Heart right ventricle (tissue), 16 donors: ENCODE measurements around the gene SH2D2A. TPM values are rescaled to one million over a fixed set of nuclear protein-coding genes. Genes with fewer than 3 reads are reported as not detected.

Experiments used
- ATAC-seq, 8 donors: fragments of 200-7000 bp; cut with Tn5 transposase; one replicate each; pipeline ENCODE4 v1.9.1; 2020; ENCODE audit warnings: mild to moderate bottlenecking in 8 of 8, moderate library complexity in 8 of 8, moderate number of reproducible peaks in 1 of 8
- DNase-seq, 2 donors: peaks; one replicate each; pipeline ENCODE4 v3.0.0-alpha.2; 2020
- H3K27ac ChIP-seq, 10 donors: fragments of 200-600 bp; sonication (generic) in 2 of 10; one replicate each; pipeline versions ENCODE4 v1.5.0 to v1.8.0; 2020 to 2022; ENCODE audit warnings: mild to moderate bottlenecking in 3 of 10
- H3K27me3 ChIP-seq, 7 donors: fragments of 200-600 bp; one replicate each; pipeline ENCODE4 v1.8.0; 2021 to 2022; ENCODE audit warnings: mild to moderate bottlenecking in 2 of 7
- H3K36me3 ChIP-seq, 9 donors: fragments of 200-600 bp; sonication (generic) in 1 of 9; one replicate each; pipeline versions ENCODE4 v1.5.0 to v1.8.0; 2020 to 2022; ENCODE audit warnings: mild to moderate bottlenecking in 2 of 9
- H3K4me1 ChIP-seq, 9 donors: fragments of 200-600 bp; sonication (generic) in 1 of 9; one replicate each; pipeline versions ENCODE4 v1.5.0 to v1.8.0; 2020 to 2022; ENCODE audit warnings: mild to moderate bottlenecking in 4 of 9
- H3K4me3 ChIP-seq, 10 donors: fragments of 200-600 bp; sonication (generic) in 2 of 10; one replicate each; pipeline versions ENCODE4 v1.5.0 to v1.8.0; 2020 to 2022; ENCODE audit warnings: mild to moderate bottlenecking in 7 of 10, moderate library complexity in 2 of 10
- H3K9me3 ChIP-seq, 11 donors: fragments of 200-600 bp in 10 of 11; sonication (generic) in 2 of 11; one replicate each; pipeline versions ENCODE4 v1.5.0 to v1.8.0; 2013 to 2022; ENCODE audit warnings: mild to moderate bottlenecking in 2 of 11, control low read depth in 1 of 11, moderate library complexity in 1 of 11
- CTCF ChIP-seq, 9 donors: fragments of 200-600 bp; sonication (generic) in 2 of 9; IDR thresholded peaks; one replicate each; pipeline versions ENCODE4 v1.5.0 to v1.8.0; 2021 to 2022; ENCODE audit warnings: antibody characterized with exemption in 9 of 9, mild to moderate bottlenecking in 5 of 9, moderate library complexity in 1 of 9
- WGBS, 2 donors: extraction: QIAGEN DNeasy Blood & Tissue Kit; methylation state at CpG; one replicate each; pipeline ENCODE4 v1.1.7; 2013; ENCODE audit warnings: inconsistent platforms in 1 of 2; 5-methylcytosine and 5-hydroxymethylcytosine counted together
- intact Hi-C, 10 donors: fragments of 100-400 bp; cut with DNase I; formaldehyde crosslinking; loops; one replicate each; pipeline versions ENCODE4 v1.11.1 to v1.14.2; 2022
- polyA plus RNA-seq, 2 donors: library from polyadenylated mRNA; stranded (reverse); fragments of 200-250 nt; gene quantifications; one replicate each; pipeline ENCODE4 v1.2.3, GENCODE V29; 2013
- total RNA-seq, 10 donors: library from RNA; stranded (reverse); fragmentation: NEBNext Ultra II Directional in 3 of 10; extraction: Animal tissue kit (Norgen Biotek cat#: 25700) in 3 of 10; gene quantifications; one replicate each; pipeline versions ENCODE4 v1.2.1 to v1.2.4, GENCODE V29; 2021 to 2023
- donor health status: Arrhythmogenic right ventricular cardiomyopathy.
- donor health status: ischemic (EF 13 %, LVEDD 7.1; RV severe dilation, severe dysfunction).
- donor health status: healthy with polysubstance abuse.
- donor health status: DM: no; HTN: yes; CAD: no.
- donor health status: DM: no; HTN: no; CAD: no.
- donor health status: ischemic (EF 25% LVEDD 6.9; RV normal size, moderate dysfunction).
- donor health status: ischemic (EF 25% LVEDD 5.7; RV mildly dilated, moderate dysfunction).
- donor health status: healthy.
- donor health status: DM: yes; HTN: yes; CAD: no.
- donor health status: Ischemic cardiomyopathy.
- donor health status: ischemic (EF 35%, LVEDD 5.7; RV mildly dilated, moderate dysfunction).
- donor health status: nonischemic (EF 11% LVEDD 7.7; RV severe dilation, severe dysfunction).
- donor health status: DM: yes; HTN: yes; CAD: no.
- donor health status: PGD.
- donor health status: ischemic (EF 29% LVEDD 5.4; RV normal size, mild dysfunction).
- donor health status: nonischemic (EF 23%, LVEDD 6.1; RV moderate dilation, normal function).

The SH2D2A gene
- total and polyA plus RNA-seq, 12 donors, result 0.50 to 4.4 (median 0.81) TPM; not detected in 1

GRCh38 chr1:156838972-156839371 is 22.3 kb upstream of the SH2D2A start:
- Histone ChIP-seq H3K27me3 (peaks cover 0 to 67% (median 45%) of the 10 kb centered on the region in 7 donors), H3K9me3 (no peaks in the 10 kb centered on the region), H3K27ac (no peak overlapping the region), H3K4me3 (no peak overlapping the region), H3K36me3 (no peaks in the 10 kb centered on the region), H3K4me1 (peaks cover 0 to 5% (median 0%) of the 10 kb centered on the region in 9 donors)
- DNase-seq, result no peak
- intact Hi-C loops, result loop anchor here in 5 of 10 donors (1.0 to 10.0 kb wide), 7 partner anchors 21 to 88 kb away; partner anchors contain the start of genes NTRK1 (in 3 of the 5) and LRRC71 (in 1 of the 5)
- WGBS, 2 donors, result 32 to 34% methylated on average over 7 of the region's 7 CpGs
- TF ChIP-seq CTCF (IDR thresholded peaks at IDR 0.05), result peak; percentile 68 to 90 (median 84)
- peak; percentile 28 to 67 (median 49) for ATAC-seq

- Histone ChIP-seq H3K4me1 (peaks cover 0 to 5% (median 0%) of the 10 kb centered on the region in 9 donors), H3K4me3 (no peak overlapping the region), H3K27ac (no peak overlapping the region), H3K9me3 (no peaks in the 10 kb centered on the region), H3K36me3 (no peaks in the 10 kb centered on the region), H3K27me3 (peaks cover 0 to 49% (median 24%) of the 10 kb centered on the region in 7 donors)
- 77 to 84% methylated on average over 4 of the region's 4 CpGs for WGBS, 2 donors
- ATAC-seq (no peak), DNase-seq (no peak)
- intact Hi-C loops, result loop anchor here in 3 of 10 donors (5.0 to 10.0 kb wide), 4 partner anchors 48 to 90 kb away; partner anchors contain the start of gene LRRC71 (in 1 of the 3)
- no peak for TF ChIP-seq CTCF (IDR thresholded peaks at IDR 0.05)
Observed at GRCh38 chr1:156836892-156837291, 20.2 kb upstream of the SH2D2A start.

- intact Hi-C loops, result loop anchor here in 3 of 10 donors (5.0 to 10.0 kb wide), 4 partner anchors 49 to 91 kb away; partner anchors contain the start of gene LRRC71 (in 1 of the 3)
- no peak for ATAC-seq
- Histone ChIP-seq H3K9me3 (no peaks in the 10 kb centered on the region), H3K27me3 (peaks cover 0 to 44% (median 20%) of the 10 kb centered on the region in 7 donors), H3K4me1 (peaks cover 0 to 5% (median 0%) of the 10 kb centered on the region in 9 donors), H3K36me3 (no peaks in the 10 kb centered on the region), H3K4me3 (no peak overlapping the region), H3K27ac (no peak overlapping the region)
- 64 to 70% methylated on average over 5 of the region's 5 CpGs for WGBS, 2 donors
- DNase-seq, result no peak
- TF ChIP-seq CTCF (IDR thresholded peaks at IDR 0.05), result no peak
Observed at GRCh38 chr1:156836041-156836654, 19.5 kb upstream of the SH2D2A start.

- Histone ChIP-seq H3K27ac (no peak overlapping the region), H3K9me3 (no peaks in the 10 kb centered on the region), H3K4me1 (peaks cover 0 to 5% (median 0%) of the 10 kb centered on the region in 9 donors), H3K4me3 (no peak overlapping the region), H3K36me3 (no peaks in the 10 kb centered on the region), H3K27me3 (peaks cover 0 to 34% (median 11%) of the 10 kb centered on the region in 7 donors)
- intact Hi-C loops, result loop anchor here in 4 of 10 donors (2.0 to 10.0 kb wide), 4 partner anchors 50 to 93 kb away; partner anchors contain the start of gene LRRC71 (in 1 of the 4)
- DNase-seq (no peak), ATAC-seq (no peak)
- TF ChIP-seq CTCF (IDR thresholded peaks at IDR 0.05), result no peak
- 81 to 84% methylated on average over 3 of the region's 3 CpGs for WGBS, 2 donors
Observed at GRCh38 chr1:156834322-156834721, 17.7 kb upstream of the SH2D2A start.
